Posterior cingulate gyrus (tissue), 11 donors: ENCODE measurements around the gene DAB2IP.

Experiments used
- DNase-seq, 10 donors: peaks; one replicate each; pipeline versions ENCODE4 v3.0.0 to v3.0.0-alpha.2; 2020 to 2021; ENCODE audit warnings: mixed read lengths in 3 of 10
- intact Hi-C: fragments of 100-400 bp; cut with DNase I; formaldehyde crosslinking; loops from one replicate; pipeline ENCODE4 v1.15.1; 2023

The DAB2IP gene

GRCh38 chr9:121748727-121749423, 97.4 kb downstream of the DAB2IP start:
- peak in 1 of 10 donors; percentile 29 for DNase-seq
- intact Hi-C loops, result loop anchor here (10.0 kb wide), 1 partner anchor 116 kb away; no protein-coding TSS in a partner anchor

- intact Hi-C loops, result loop anchor here (10.0 kb wide), 1 partner anchor 115 kb away; no protein-coding TSS in a partner anchor
- no peak for DNase-seq
These were observed 98.2 kb downstream of the DAB2IP start for GRCh38 chr9:121749614-121750013.

- intact Hi-C loops, result no loop called here
These were observed 98.9 kb downstream of the DAB2IP start for GRCh38 chr9:121750259-121750714.

GRCh38 chr9:121750715-121751623, 99.5 kb downstream of the DAB2IP start:
- intact Hi-C loops, result no loop called here
- peak; percentile 56 to 97 (median 75) for DNase-seq

More at GRCh38 chr9:121750259-121750714, 98.9 kb downstream of the DAB2IP start:
- peak in 1 of 10 donors; percentile 26 for DNase-seq

- intact Hi-C loops, result no loop called here
- no peak for DNase-seq
These were observed 100.4 kb downstream of the DAB2IP start for GRCh38 chr9:121751686-121752445.

GRCh38 chr9:121752929-121753328, 101.5 kb downstream of the DAB2IP start:
- DNase-seq, result no peak
- intact Hi-C loops, result no loop called here

GRCh38 chr9:121753802-121754654, 102.6 kb downstream of the DAB2IP start:
- intact Hi-C loops, result no loop called here

GRCh38 chr9:121754655-121755436, 103.4 kb downstream of the DAB2IP start:
- intact Hi-C loops, result no loop called here
- DNase-seq, result no peak

More at GRCh38 chr9:121753802-121754654, 102.6 kb downstream of the DAB2IP start:
- DNase-seq, result no peak

- DNase-seq, result no peak
- intact Hi-C loops, result no loop called here
These were observed 104.1 kb downstream of the DAB2IP start for GRCh38 chr9:121755581-121755980.

GRCh38 chr9:121756474-121757280, 105.2 kb downstream of the DAB2IP start:
- DNase-seq, result peak in 3 of 10 donors; percentile 42 to 80 (median 48)
- intact Hi-C loops, result no loop called here

GRCh38 chr9:121757281-121757585, 105.8 kb downstream of the DAB2IP start:
- intact Hi-C loops, result no loop called here
- no peak for DNase-seq

GRCh38 chr9:121758693-121759092, 107.3 kb downstream of the DAB2IP start:
- intact Hi-C loops, result no loop called here
- no peak for DNase-seq

- no peak for DNase-seq
- intact Hi-C loops, result no loop called here
These were observed 108.6 kb downstream of the DAB2IP start for GRCh38 chr9:121759996-121760395.

- intact Hi-C loops, result no loop called here
- no peak for DNase-seq
These were observed 109.1 kb downstream of the DAB2IP start for GRCh38 chr9:121760571-121760970.

- intact Hi-C loops, result no loop called here
- peak in 1 of 10 donors; percentile 73 for DNase-seq
These were observed 111.7 kb downstream of the DAB2IP start for GRCh38 chr9:121763131-121763530.

- intact Hi-C loops, result no loop called here
- peak in 1 of 10 donors; percentile 78 for DNase-seq
These were observed 112.3 kb downstream of the DAB2IP start for GRCh38 chr9:121763561-121764370.

- DNase-seq, result peak in 1 of 10 donors; percentile 62
- intact Hi-C loops, result no loop called here
These were observed 112.9 kb downstream of the DAB2IP start for GRCh38 chr9:121764371-121764730.
